Activated T-cell treated with anti-CD3 and anti-CD28 coated beads, Interleukin-2, amount 50 U/mL, for 72 hours (primary cell): ENCODE data around the gene MED10. TPM values are rescaled to one million over a fixed set of nuclear protein-coding genes. Genes with fewer than 3 reads are reported as not detected.

ENCODE experiments used
- ATAC-seq, 2 donors: fragments of 150-1000 bp; cut with Tn5 transposase; replicated peaks in 1 of 2; 2 replicates each; pipeline ENCODE4 v1.10.0; 2021; ENCODE audit warnings: moderate library complexity in 2 of 2, mild to moderate bottlenecking in 1 of 2
- DNase-seq, 2 donors: peaks; one replicate each; pipeline ENCODE4 v3.0.0; 2021 to 2022; ENCODE audit warnings: mixed read lengths in 1 of 2
- H3K27ac Mint-ChIP-seq: one replicate; pipeline ENCODE4 v1.8.0; 2022; ENCODE audit warnings: mild to moderate bottlenecking, moderate library complexity, mixed read lengths
- H3K27me3 Mint-ChIP-seq: one replicate; pipeline ENCODE4 v1.8.0; 2022; ENCODE audit warnings: low read depth, mixed read lengths
- H3K36me3 Mint-ChIP-seq, 2 donors: one replicate each; pipeline ENCODE4 v1.8.0; 2022; ENCODE audit warnings: mixed read lengths in 2 of 2, mild to moderate bottlenecking in 1 of 2; ENCODE audit not compliant: insufficient read depth in 2 of 2
- H3K4me1 Mint-ChIP-seq: one replicate; pipeline ENCODE4 v1.8.0; 2022; ENCODE audit warnings: low read depth, mixed read lengths
- H3K4me3 Mint-ChIP-seq, 2 donors: one replicate each; pipeline ENCODE4 v1.8.0; 2022; ENCODE audit warnings: mild to moderate bottlenecking in 2 of 2, mixed read lengths in 2 of 2, moderate library complexity in 2 of 2
- H3K9me3 Mint-ChIP-seq, 2 donors: one replicate each; pipeline ENCODE4 v1.8.0; 2022; ENCODE audit warnings: mixed read lengths in 2 of 2
- total RNA-seq, 2 donors: library from RNA; stranded (reverse); gene quantifications; one replicate each; pipeline ENCODE4 v1.2.3, GENCODE V29; 2022

Gene MED10, protein sequence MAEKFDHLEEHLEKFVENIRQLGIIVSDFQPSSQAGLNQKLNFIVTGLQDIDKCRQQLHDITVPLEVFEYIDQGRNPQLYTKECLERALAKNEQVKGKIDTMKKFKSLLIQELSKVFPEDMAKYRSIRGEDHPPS
- total RNA-seq: 10 to 100 TPM; 77.0 to 82.6 TPM

DNA sequence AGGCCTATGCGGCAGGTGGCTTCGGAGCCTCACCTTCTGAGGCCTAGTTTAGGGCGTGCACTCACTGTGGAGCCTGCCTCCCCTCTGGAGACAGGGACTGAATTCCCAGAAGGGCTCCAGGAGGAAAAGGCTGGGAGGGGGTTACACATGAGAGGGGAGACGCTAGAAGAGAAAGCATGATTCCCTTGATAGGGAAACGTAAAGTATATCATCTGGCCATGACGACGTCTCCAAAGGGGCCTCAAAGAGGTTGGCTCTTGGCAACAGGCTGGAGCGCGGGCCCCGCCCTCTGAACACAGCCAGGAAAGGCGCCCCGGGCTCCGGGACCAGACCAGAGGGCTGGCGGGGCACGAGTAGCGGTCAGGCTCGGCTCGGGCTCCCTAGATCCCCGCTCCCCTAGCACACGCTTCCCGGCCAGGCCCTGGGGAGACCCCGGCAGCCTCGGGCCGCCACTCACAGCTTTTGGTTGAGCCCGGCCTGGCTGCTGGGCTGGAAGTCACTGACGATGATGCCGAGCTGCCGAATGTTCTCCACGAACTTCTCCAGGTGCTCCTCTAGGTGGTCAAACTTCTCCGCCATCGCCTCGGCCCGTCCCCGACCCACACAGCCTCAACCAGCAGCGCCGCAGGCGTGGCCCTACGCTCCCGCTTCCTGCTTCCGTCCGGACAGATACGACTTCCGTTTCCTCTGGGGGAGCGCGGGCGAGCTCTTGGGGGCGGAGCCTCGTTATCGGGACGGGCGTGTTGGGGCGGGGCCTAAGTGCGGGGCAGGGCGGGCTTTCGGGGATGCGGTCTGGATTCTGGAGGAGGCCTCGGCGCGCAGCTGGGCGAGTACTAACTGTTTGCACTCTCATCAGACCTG is at the start of gene MED10:
TSS of gene MED10 (minus strand) at position 643 of the 861 bp plus-strand sequence. CDS start at position 579, 64 bp downstream.
- peak; percentile 96 to 97 for DNase-seq
- H3K4me3 Mint-ChIP-seq: peak within 1 kb of the TSS; percentile 96 to 97
- H3K9me3 Mint-ChIP-seq: no peaks in the 10 kb centered on the region
- H3K27ac Mint-ChIP-seq: peak within 1 kb of the TSS; percentile 96
- peaks cover 49% of the 10 kb centered on the region for H3K4me1 Mint-ChIP-seq
- peaks cover 17 to 25% of the 10 kb centered on the region in 2 donors for H3K36me3 Mint-ChIP-seq
- ATAC-seq: peak; percentile 96 to 99
- H3K27me3 Mint-ChIP-seq: no peaks in the 10 kb centered on the region

DNA sequence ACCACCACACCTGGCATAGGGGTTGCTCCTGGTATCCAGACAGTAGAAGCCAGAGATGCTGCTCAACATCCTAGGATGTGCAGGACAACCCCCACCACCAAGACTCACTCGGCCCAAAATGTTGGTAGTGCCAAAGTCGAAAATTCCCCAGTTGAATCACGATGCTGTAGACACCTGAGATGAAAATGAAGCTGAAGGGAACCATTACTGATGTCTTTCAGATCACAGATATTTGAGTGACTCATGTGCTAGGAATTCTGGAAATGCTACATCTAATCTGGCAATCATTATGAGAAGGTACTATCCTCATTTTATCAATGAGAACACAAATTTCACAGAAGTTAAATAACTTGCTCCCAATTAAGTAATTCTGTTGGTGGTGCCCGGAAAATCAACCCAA is 49.3 kb upstream of the MED10 start:
- ATAC-seq (no peak), DNase-seq (no peak)
- peaks cover 25% of the 10 kb centered on the region for H3K27me3 Mint-ChIP-seq
- H3K4me3 Mint-ChIP-seq: no peak overlapping the region
- no peaks in the 10 kb centered on the region for H3K36me3 Mint-ChIP-seq
- H3K9me3 Mint-ChIP-seq: no peaks in the 10 kb centered on the region
- no peak overlapping the region for H3K27ac Mint-ChIP-seq
- H3K4me1 Mint-ChIP-seq: no peaks in the 10 kb centered on the region

DNA sequence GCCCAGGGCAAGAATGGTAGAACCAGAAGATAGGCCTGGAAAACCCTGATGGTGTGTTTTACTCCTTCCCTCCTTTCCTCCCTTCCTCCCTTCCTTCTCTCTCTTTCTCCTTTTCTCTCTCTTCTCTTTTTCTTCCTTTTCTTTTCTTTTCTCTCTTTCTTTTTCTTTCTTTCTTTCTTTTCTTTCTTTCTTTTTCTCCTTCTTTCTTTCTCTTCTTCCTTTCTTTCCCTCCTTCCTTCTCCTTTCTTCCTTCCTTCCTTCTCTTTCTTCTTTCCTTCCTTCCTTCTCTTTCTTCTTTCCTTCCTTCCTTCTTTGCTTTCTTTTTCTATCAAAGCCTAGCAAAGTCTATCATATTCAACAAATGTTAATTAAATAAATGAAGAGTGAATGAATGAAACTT is 46.4 kb upstream of the MED10 start:
- Mint-ChIP-seq H3K9me3 (no peaks in the 10 kb centered on the region), H3K27ac (no peak overlapping the region), H3K4me1 (no peaks in the 10 kb centered on the region), H3K27me3 (peaks cover 41% of the 10 kb centered on the region), H3K4me3 (no peak overlapping the region), H3K36me3 (no peaks in the 10 kb centered on the region)
- DNase-seq: no peak
- no peak for ATAC-seq

DNA sequence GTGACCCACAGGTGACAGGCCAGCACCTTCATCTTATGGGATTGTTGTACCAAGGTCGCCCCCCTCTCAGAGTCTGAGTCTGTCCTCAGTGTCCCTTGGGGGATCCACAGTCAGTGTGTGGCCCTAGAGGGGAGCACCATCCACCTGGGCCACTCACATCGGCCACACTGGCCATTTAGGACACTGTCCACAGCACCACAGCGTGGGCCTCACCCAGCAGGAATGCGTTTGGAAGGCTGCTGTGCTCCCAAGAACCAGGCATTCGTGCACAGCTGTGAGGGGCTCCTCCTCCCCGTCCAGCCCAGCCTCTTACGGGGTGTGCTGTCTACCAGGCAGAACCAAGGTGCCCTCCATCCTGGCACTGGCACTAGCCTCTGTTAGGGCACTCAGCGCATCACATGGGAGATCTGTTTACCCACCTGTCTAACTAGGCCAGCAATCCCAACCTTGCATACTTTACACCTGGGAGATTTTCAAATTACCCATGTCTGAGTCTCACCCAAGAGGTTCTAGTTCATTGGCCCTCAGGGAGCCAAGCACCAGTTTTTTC is 45.8 kb upstream of the MED10 start:
- Mint-ChIP-seq H3K27ac (no peak overlapping the region), H3K9me3 (no peaks in the 10 kb centered on the region), H3K36me3 (no peaks in the 10 kb centered on the region), H3K4me1 (no peaks in the 10 kb centered on the region), H3K27me3 (peaks cover 37% of the 10 kb centered on the region), H3K4me3 (no peak overlapping the region)
- DNase-seq (no peak), ATAC-seq (no peak)

DNA sequence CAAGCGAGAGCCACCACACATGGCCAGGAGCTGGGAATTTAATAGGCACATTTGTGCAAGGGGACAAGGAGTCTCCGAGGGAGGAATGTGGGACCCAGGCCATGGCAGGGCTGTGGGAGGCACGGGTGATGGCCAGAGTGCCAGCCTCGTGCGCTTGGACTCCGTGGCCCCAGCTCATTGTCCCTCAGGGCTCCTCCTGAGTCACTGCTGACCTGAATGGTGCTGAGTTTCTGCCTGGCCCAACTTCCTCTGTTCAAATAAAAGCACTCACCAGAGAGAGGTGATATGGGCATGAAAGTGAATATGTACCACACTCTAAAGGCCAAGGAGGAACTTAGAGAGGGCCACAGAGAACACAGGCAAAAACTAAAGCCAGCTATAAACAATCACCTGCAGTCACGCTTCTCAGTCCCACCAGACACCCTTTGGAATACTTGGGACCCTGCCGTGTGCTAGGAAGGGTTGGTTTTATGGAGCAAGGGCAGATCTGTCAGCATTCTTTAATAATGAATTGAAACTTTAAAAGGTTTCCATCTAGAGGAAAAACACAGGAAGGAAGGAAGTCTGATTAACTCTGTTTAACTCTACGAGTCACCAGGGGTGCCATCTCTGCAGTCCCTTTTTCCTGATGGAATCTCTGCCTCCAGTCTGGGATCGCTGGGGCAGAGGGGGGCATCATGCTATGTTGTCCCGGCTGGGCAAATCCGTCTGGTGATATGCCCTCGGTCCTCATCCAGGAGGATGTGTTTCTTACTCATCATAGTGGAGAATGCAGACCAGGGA is 45.2 kb upstream of the MED10 start:
- ATAC-seq: no peak
- Mint-ChIP-seq H3K27ac (no peak overlapping the region), H3K4me3 (no peak overlapping the region), H3K4me1 (no peaks in the 10 kb centered on the region), H3K36me3 (no peaks in the 10 kb centered on the region), H3K27me3 (peaks cover 34% of the 10 kb centered on the region), H3K9me3 (no peaks in the 10 kb centered on the region)
- no peak for DNase-seq

DNA sequence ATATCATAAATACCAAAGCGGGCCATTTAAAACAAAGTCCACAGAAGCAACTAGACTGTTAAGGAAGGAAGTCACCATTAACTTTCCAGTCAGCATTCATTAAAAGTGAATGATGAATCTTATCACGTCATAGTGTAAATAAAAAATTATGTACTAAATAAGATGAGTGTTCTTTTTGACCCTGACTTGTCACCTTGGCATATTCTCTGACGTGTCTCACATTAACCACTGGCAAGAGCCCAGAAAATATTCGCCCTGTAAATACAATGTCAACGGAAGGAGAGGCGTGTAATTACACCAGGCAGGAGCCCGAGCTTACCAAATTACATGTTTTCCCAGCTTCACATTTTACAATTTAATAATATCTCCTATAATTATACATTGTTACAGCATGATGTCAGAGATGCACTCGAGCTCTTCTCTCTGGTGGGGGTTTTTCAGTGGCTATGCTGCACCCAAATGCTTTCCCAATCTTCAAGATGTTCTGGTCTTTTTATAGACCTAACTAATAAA is 41.0 kb upstream of the MED10 start:
- H3K36me3 Mint-ChIP-seq: no peaks in the 10 kb centered on the region
- no peak overlapping the region for H3K4me3 Mint-ChIP-seq
- H3K4me1 Mint-ChIP-seq: no peaks in the 10 kb centered on the region
- H3K27ac Mint-ChIP-seq: no peak overlapping the region
- ATAC-seq (no peak), DNase-seq (no peak)
- H3K27me3 Mint-ChIP-seq: peaks cover 16% of the 10 kb centered on the region
- H3K9me3 Mint-ChIP-seq: no peaks in the 10 kb centered on the region

DNA sequence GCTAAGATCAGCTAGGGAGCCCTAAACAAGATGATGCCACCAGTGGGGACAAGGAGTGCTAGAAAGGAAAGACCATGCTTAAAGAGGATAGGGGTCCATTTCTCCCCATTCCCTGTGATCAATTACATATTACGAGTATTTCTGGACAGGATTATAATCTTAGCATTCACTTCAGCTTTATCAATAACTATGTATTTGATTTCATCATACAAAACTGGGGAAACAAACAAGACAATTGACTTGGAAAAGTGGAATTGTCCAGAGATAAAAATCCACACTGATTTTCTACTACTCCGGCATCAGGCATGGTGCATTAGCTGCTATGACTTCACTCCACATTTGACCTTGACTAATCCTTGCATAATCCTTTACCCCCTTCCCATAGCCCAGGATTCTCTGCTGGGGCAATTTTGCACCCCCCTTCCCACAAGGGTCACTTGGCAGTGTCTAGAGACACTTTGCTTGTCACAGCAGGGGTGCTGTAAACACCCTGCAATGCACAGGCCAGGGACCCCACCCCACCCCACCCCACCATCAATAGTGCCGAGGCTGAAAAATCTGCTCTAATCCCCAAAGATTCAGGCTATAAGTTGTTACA is 40.4 kb upstream of the MED10 start:
- Mint-ChIP-seq H3K9me3 (no peaks in the 10 kb centered on the region), H3K27me3 (peaks cover 16% of the 10 kb centered on the region)

DNA sequence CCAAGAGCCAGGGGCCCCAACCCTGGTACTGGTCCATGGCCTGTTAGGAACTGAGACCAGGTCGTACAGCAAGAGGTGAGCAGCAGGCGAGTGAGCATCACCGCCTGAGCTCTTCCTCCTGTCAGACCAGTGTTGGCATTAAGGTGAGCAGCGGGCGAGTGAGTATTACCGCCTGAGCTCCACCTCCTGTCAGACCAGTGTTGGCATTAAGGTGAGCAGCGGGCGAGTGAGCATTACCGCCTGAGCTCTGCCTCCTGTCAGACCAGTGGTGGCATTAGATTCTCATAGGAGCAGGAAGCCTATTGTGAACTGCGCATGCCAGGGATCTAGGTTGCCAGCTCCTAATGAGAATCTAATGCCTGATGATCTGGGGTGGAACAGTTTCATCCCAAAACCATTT is 39.3 kb upstream of the MED10 start:
- Mint-ChIP-seq H3K9me3 (no peaks in the 10 kb centered on the region), H3K4me1 (no peaks in the 10 kb centered on the region), H3K4me3 (no peak overlapping the region), H3K27me3 (peaks cover 17% of the 10 kb centered on the region), H3K36me3 (no peaks in the 10 kb centered on the region), H3K27ac (no peak overlapping the region)
- ATAC-seq: no peak
- DNase-seq: no peak

More for the DNA sequence above, 40.4 kb upstream of the MED10 start:
- H3K4me3 Mint-ChIP-seq: no peak overlapping the region
- H3K36me3 Mint-ChIP-seq: no peaks in the 10 kb centered on the region
- DNase-seq (no peak), ATAC-seq (no peak)
- H3K4me1 Mint-ChIP-seq: no peaks in the 10 kb centered on the region
- H3K27ac Mint-ChIP-seq: no peak overlapping the region

DNA sequence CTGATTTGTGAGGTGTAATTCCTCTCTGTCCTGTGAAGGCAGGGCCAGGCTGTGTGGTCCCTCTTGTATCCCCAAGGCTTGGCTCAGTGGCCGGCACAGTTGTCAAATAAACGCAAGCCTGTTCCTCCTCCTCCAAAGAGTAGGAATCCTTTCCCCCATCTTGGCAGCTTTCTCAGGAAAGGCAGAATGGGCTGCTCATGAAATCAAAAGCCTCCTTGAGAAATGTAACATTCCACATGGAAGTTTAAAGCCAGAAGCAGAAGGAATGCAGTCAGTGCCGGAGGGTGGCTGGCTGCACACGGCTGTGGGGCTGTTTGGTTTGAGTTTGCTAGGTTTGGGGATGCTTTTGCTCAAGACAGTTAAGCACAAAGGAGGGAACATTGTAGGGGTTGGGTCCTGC is 34.5 kb upstream of the MED10 start:
- no peak for ATAC-seq
- no peaks in the 10 kb centered on the region for H3K36me3 Mint-ChIP-seq
- H3K4me3 Mint-ChIP-seq: no peak overlapping the region
- H3K27me3 Mint-ChIP-seq: peaks cover 7% of the 10 kb centered on the region
- no peaks in the 10 kb centered on the region for H3K9me3 Mint-ChIP-seq
- H3K27ac Mint-ChIP-seq: no peak overlapping the region
- peaks cover 8% of the 10 kb centered on the region for H3K4me1 Mint-ChIP-seq
- DNase-seq: no peak

DNA sequence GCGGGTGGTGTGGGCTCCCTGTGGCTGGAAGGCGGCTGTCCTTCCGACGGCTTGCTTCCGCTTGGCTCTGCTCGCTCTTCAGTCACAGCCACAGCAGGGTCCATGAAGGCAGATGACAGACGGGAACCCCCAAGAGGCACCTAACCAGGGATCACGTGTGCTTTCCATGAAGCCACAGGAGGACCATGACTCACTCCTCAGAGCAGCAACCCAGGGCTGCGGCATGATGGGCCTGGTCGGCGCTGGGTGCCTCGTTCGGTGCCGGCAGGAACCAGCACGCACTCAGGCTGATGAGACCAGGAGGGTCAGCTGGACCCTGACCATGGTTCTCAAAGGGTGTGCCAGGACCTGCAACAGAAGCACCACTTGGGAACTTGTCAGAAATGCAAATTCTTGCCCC is 32.8 kb upstream of the MED10 start:
- ATAC-seq (no peak), DNase-seq (no peak)
- Mint-ChIP-seq H3K9me3 (no peaks in the 10 kb centered on the region), H3K4me1 (peaks cover 8% of the 10 kb centered on the region), H3K36me3 (no peaks in the 10 kb centered on the region), H3K4me3 (no peak overlapping the region), H3K27me3 (peaks cover 12% of the 10 kb centered on the region), H3K27ac (no peak overlapping the region)

DNA sequence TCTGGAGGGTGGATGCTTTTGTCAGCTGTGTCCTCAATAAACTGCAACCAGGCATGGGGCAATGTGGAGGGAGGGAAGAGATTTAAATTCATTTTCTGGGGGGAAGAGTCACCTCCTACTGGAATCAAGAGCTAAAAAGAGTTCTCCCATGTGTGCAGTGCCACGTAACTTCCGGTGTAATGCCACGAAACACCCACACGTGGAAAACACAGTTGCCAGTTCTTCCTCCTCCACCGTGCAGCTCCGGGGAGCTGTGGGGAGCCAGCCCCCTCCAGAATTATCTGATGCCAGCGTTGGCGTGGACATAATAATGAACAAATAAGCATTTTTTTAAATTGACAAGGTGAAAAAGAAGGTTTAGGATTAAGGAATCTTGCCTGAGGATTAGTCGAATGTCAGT is 32.1 kb upstream of the MED10 start:
- DNase-seq (no peak), ATAC-seq (no peak)
- Mint-ChIP-seq H3K4me3 (no peak overlapping the region), H3K27me3 (peaks cover 18% of the 10 kb centered on the region), H3K27ac (no peak overlapping the region), H3K36me3 (no peaks in the 10 kb centered on the region), H3K9me3 (no peaks in the 10 kb centered on the region), H3K4me1 (peaks cover 8% of the 10 kb centered on the region)

DNA sequence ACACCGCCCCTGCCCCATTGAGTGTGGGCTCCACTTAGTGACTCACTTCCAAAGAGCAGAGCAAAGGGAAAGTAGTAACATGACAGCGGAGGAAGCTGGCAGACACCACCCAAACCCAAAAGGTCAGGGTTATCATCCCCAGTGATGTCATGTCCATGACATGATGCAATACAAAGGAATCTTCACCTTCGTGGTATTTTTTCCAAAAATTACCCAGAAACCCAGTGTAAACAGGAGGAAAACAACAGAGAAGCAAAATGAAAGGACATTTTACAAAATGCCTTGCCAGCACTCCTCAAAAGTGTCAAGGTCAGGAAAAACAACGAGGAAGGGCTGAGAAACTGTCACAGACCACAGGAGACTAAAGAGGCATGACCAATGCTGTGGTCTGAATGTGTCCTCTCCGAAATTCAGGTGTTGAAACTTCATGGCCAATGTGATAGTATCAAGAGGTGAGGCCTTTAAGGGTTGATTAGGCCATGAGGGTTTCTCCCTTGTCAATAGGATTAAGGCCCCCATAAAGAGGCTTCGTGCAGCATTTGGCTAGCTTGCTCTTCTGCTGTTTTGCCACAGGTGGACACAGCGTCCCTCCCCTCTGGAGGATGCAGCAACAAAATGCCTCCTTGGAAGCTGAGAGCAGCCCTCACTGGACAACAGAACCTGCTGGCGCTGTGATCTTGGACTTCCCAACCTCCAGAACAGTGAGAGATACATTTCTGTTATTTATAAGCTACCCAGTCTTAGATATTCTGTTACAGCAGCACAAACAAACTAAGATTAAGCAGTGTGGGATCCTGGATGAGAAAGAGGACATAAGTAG is 30.5 kb upstream of the MED10 start:
- Mint-ChIP-seq H3K27me3 (peaks cover 21% of the 10 kb centered on the region), H3K9me3 (no peaks in the 10 kb centered on the region), H3K27ac (peak overlapping the region; percentile 49), H3K4me1 (peaks cover 8% of the 10 kb centered on the region), H3K4me3 (no peak overlapping the region), H3K36me3 (no peaks in the 10 kb centered on the region)
- peak; percentile 18 to 67 for ATAC-seq
- DNase-seq: peak in 1 of 2 donors; percentile 8
